ENCODE measurements around the gene HIBADH. TPM values are rescaled to one million over a fixed set of nuclear protein-coding genes. Genes with fewer than 3 reads are reported as not detected.

HIBADH gene
- total and polyA plus RNA-seq, 2 of the 4 experiments (the other 2 are of a cell fraction): 36.6 to 52.5 TPM

DNA sequence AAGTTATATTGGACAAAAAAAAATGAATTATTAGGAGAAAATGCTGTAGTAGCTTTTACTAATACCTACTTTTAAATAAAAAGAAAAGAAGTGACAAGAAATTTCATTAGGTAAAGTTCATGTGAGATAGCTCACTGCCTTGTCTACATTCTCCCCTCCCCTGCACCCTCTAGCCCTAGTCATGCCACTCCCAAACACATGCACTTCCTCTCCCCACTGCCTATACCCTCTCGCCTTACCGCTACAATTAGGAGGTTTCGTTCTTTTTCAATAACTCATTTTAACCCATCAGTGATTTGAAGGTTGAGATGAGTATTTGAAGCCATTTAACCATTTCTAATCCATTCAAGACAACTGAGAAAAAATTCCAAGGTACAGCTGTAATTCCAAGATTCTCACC is 75.3 kb downstream of the HIBADH start:
- DNase-seq (no peak), ATAC-seq (ENCODE audit: low read depth) (no peak)
- WGBS, 2 experiments (ENCODE audit: extremely low coverage in 2 of 2, insufficient read length in 1 of 2): no CpG with 5 or more reads among the region's 3 CpGs
- Histone ChIP-seq H3K4me2 (ENCODE audit: low read depth, low read length) (no peak overlapping the region), H2BK5ac (ENCODE audit: low read depth, low read length, poor library complexity, severe bottlenecking) (no peak overlapping the region), H4K20me1 (ENCODE audit: insufficient read depth, low read length) (no peaks in the 10 kb centered on the region), H3K4me3 (ENCODE audit: insufficient read depth, low read depth, low read length) (no peak overlapping the region), H2BK20ac (ENCODE audit: low read depth, low read length) (no peak overlapping the region), H3K56ac (ENCODE audit: extremely low read depth, insufficient read depth, low read length) (no peak overlapping the region), H4K8ac (ENCODE audit: low read depth in 2 of 2, low read length in 2 of 2) (no peak overlapping the region), H3K14ac (replicated peaks; ENCODE audit: low read depth, low read length) (no peak overlapping the region), H3K27me3 (ENCODE audit: control insufficient read depth, insufficient read depth, low read length) (no peaks in the 10 kb centered on the region), H2AK9ac (replicated peaks; ENCODE audit: low read depth, low read length, poor library complexity) (no peak overlapping the region), H3K9ac (ENCODE audit: low read depth, low read length) (no peak overlapping the region), H3K18ac (ENCODE audit: low read depth, low read length) (no peak overlapping the region), H3K4me1 (ENCODE audit: control insufficient read depth, insufficient read depth, low read length) (no peaks in the 10 kb centered on the region), H3K36me3 (ENCODE audit: control insufficient read depth, insufficient read depth, low read length) (no peaks in the 10 kb centered on the region), H2AK5ac (ENCODE audit: low read depth, low read length) (no peak overlapping the region), H4K91ac (ENCODE audit: insufficient read depth, low read depth, low read length) (no peak overlapping the region), H3K9me1 (ENCODE audit: insufficient read depth, low read length) (no peaks in the 10 kb centered on the region), H2AFZ (replicated peaks; ENCODE audit: low read length, poor library complexity) (no peak overlapping the region), H4K5ac (ENCODE audit: low read depth, low read length) (no peak overlapping the region), H3K9me3 (ENCODE audit: control insufficient read depth, insufficient read depth, low read length) (no peaks in the 10 kb centered on the region), H2BK15ac (ENCODE audit: low read depth, low read length) (no peak overlapping the region), H3K4ac (ENCODE audit: low read depth, low read length) (no peak overlapping the region), H3K79me1 (ENCODE audit: low read depth in 1 of 2, low read length in 2 of 2) (no peaks in the 10 kb centered on the region), H3K27ac (ENCODE audit: insufficient read depth, low read length) (no peak overlapping the region), H2BK120ac (ENCODE audit: low read depth, low read length) (no peak overlapping the region), H3K23ac (ENCODE audit: low read depth, low read length) (no peak overlapping the region)
- dilution Hi-C loops (cut with HindIII; ENCODE audit: low sequenced_read_pairs, unreplicated experiment) (no loop called here), in situ Hi-C loops (cut with MboI; ENCODE audit: low sequenced_read_pairs) (no loop called here), intact Hi-C loops (cut with micrococcal nuclease) (no loop called here)
- ChIA-PET CTCF (interaction anchor here (1.1 kb wide), 1 partner anchor 18 kb away, joined by 3 read pairs; no protein-coding TSS in a partner anchor), POLR2A (ENCODE audit: unreplicated experiment) (no interaction called here)
- TF ChIP-seq MXI1 (IDR thresholded peaks at IDR 0.05; ENCODE audit: borderline replicate concordance, low read depth, low read length): no peak
- no peak for TF ChIP-seq CEBPB (IDR thresholded peaks at IDR 0.05; ENCODE audit: low read depth, low read length)
- no peak for TF ChIP-seq MAZ (IDR thresholded peaks at IDR 0.05; ENCODE audit: borderline replicate concordance, low read depth, low read length)
- no peak for TF ChIP-seq SMC3 (IDR thresholded peaks at IDR 0.05; ENCODE audit: low read depth, low read length)
- TF ChIP-seq, protein P1, sequence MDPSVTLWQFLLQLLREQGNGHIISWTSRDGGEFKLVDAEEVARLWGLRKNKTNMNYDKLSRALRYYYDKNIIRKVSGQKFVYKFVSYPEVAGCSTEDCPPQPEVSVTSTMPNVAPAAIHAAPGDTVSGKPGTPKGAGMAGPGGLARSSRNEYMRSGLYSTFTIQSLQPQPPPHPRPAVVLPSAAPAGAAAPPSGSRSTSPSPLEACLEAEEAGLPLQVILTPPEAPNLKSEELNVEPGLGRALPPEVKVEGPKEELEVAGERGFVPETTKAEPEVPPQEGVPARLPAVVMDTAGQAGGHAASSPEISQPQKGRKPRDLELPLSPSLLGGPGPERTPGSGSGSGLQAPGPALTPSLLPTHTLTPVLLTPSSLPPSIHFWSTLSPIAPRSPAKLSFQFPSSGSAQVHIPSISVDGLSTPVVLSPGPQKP (IDR thresholded peaks at IDR 0.05; ENCODE audit: borderline replicate concordance, low read depth, low read length): no peak
- no peak for TF ChIP-seq CHD1 (IDR thresholded peaks at IDR 0.05; ENCODE audit: low read depth, low read length)
- no peak for TF ChIP-seq RFX5 (IDR thresholded peaks at IDR 0.05; ENCODE audit: low read depth, low read length)
- TF ChIP-seq RCOR1 (IDR thresholded peaks at IDR 0.05; ENCODE audit: insufficient replicate concordance, low read length): no peak
- no peak for TF ChIP-seq MAFK (IDR thresholded peaks at IDR 0.05; ENCODE audit: low read depth, low read length)
- no peak for TF ChIP-seq BHLHE40 (IDR thresholded peaks at IDR 0.05; ENCODE audit: low read depth, low read length)
- TF ChIP-seq FOS (IDR thresholded peaks at IDR 0.05; ENCODE audit: low read depth, low read length): no peak
- TF ChIP-seq, protein P2, sequence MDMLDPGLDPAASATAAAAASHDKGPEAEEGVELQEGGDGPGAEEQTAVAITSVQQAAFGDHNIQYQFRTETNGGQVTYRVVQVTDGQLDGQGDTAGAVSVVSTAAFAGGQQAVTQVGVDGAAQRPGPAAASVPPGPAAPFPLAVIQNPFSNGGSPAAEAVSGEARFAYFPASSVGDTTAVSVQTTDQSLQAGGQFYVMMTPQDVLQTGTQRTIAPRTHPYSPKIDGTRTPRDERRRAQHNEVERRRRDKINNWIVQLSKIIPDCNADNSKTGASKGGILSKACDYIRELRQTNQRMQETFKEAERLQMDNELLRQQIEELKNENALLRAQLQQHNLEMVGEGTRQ (IDR thresholded peaks at IDR 0.05; ENCODE audit: low read depth, low read length): no peak
- no peak for TF ChIP-seq RAD21 (IDR thresholded peaks at IDR 0.05; ENCODE audit: low read length)
- TF ChIP-seq, protein P3, sequence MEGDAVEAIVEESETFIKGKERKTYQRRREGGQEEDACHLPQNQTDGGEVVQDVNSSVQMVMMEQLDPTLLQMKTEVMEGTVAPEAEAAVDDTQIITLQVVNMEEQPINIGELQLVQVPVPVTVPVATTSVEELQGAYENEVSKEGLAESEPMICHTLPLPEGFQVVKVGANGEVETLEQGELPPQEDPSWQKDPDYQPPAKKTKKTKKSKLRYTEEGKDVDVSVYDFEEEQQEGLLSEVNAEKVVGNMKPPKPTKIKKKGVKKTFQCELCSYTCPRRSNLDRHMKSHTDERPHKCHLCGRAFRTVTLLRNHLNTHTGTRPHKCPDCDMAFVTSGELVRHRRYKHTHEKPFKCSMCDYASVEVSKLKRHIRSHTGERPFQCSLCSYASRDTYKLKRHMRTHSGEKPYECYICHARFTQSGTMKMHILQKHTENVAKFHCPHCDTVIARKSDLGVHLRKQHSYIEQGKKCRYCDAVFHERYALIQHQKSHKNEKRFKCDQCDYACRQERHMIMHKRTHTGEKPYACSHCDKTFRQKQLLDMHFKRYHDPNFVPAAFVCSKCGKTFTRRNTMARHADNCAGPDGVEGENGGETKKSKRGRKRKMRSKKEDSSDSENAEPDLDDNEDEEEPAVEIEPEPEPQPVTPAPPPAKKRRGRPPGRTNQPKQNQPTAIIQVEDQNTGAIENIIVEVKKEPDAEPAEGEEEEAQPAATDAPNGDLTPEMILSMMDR (conservative IDR thresholded peaks at IDR 0.05; ENCODE audit: low read depth, low read length): no peak
- no peak for TF ChIP-seq POLR2A (IDR thresholded peaks at IDR 0.05; ENCODE audit: low read depth, low read length)
- no TSS peak for BruUV-seq (replicated peaks)

Data from IMR-90 (cell line).